ENCODE measurements around the gene TADA1.
"Not testable (repeated sequence)": the region's sequence is repeated elsewhere in the genome, so short reads cannot be mapped to it uniquely, and the experiment has no call there.

The TADA1 gene

GRCh38 chr1:166843322-166843721, 32.7 kb downstream of the TADA1 start:
- no peak for DNase-seq

- no peak for DNase-seq
These were observed 35.5 kb downstream of the TADA1 start for GRCh38 chr1:166840309-166841274.

- DNase-seq = peak; percentile 12 to 48 (median 29)
These were observed 36.3 kb downstream of the TADA1 start for GRCh38 chr1:166839600-166840308.

GRCh38 chr1:166838766-166839599, 37.1 kb downstream of the TADA1 start, which contains the start of gene POGK:
Gene POGK (plus strand): TSS chr1:166839475. CDS start chr1:166840957, 1,482 bp downstream.
- DNase-seq = peak; percentile 41 to 68 (median 58)

GRCh38 chr1:166836733-166837132, 39.3 kb downstream of the TADA1 start:
- DNase-seq = no peak

GRCh38 chr1:166829762-166830161, 46.3 kb downstream of the TADA1 start:
- DNase-seq = not testable (repeated sequence)

- DNase-seq = no peak
These were observed 48.6 kb downstream of the TADA1 start for GRCh38 chr1:166827426-166827825.

GRCh38 chr1:166822385-166822784, 53.7 kb downstream of the TADA1 start:
- no peak for DNase-seq

- DNase-seq = no peak
These were observed 56.1 kb downstream of the TADA1 start for GRCh38 chr1:166819974-166820373.

- no peak for DNase-seq
These were observed 61.5 kb downstream of the TADA1 start for GRCh38 chr1:166814611-166815010.

- no peak for DNase-seq
These were observed 62.4 kb downstream of the TADA1 start for GRCh38 chr1:166813508-166814223.

GRCh38 chr1:166811691-166812090, 64.4 kb downstream of the TADA1 start:
- DNase-seq = no peak

- DNase-seq = no peak
These were observed 67.1 kb downstream of the TADA1 start for GRCh38 chr1:166808952-166809351.
